Upper lobe of right lung (tissue), 1 donor: Measurements from ENCODE around the gene TCP1. TPM values are rescaled to one million over a fixed set of nuclear protein-coding genes. Genes with fewer than 3 reads are reported as not detected.
"Not testable (repeated sequence)": the region's sequence is repeated elsewhere in the genome, so short reads cannot be mapped to it uniquely, and the experiment has no call there.

Experiments used
- ATAC-seq: fragments of 200-7000 bp; cut with Tn5 transposase; one replicate; pipeline ENCODE4 v1.9.1; 2020; ENCODE audit warnings: mild to moderate bottlenecking, moderate library complexity
- DNase-seq: peaks from one replicate; pipeline ENCODE4 v3.0.0-alpha.2; 2020
- H3K27ac ChIP-seq: fragments of 200-600 bp; one replicate; pipeline ENCODE4 v1.8.0; 2022
- H3K27me3 ChIP-seq: fragments of 200-600 bp; one replicate; pipeline ENCODE4 v1.8.0; 2022; ENCODE audit warnings: mild to moderate bottlenecking
- H3K36me3 ChIP-seq: fragments of 200-600 bp; one replicate; pipeline ENCODE4 v1.8.0; 2022
- H3K4me1 ChIP-seq: fragments of 200-600 bp; one replicate; pipeline ENCODE4 v1.8.0; 2022
- H3K4me3 ChIP-seq: fragments of 200-600 bp; one replicate; pipeline ENCODE4 v1.8.0; 2022; ENCODE audit warnings: mild to moderate bottlenecking
- H3K9me3 ChIP-seq: fragments of 200-600 bp; one replicate; pipeline ENCODE4 v1.8.0; 2022
- intact Hi-C: fragments of 100-400 bp; cut with DNase I; formaldehyde crosslinking; loops from one replicate; pipeline ENCODE4 v1.11.0; 2022
- total RNA-seq: library from RNA; stranded (reverse); fragmentation: NEBNext Ultra II Directional; extraction: Animal tissue kit (Norgen Biotek cat#: 25700); gene quantifications from one replicate; pipeline ENCODE4 v1.2.1, GENCODE V29; 2021
- TF ChIP-seq, protein P1 (sequence below): fragments of 200-600 bp; IDR thresholded peaks from one replicate; pipeline ENCODE4 v1.8.0; 2022; ENCODE audit warnings: antibody characterized with exemption
- donor health status: DM: no; HTN: yes; CAD: no; lungs with severe emphysema.

Gene TCP1
- total RNA-seq, 1 donor from 2014 or later, result 105 TPM

GRCh38 chr6:159826968-159827647, 37.7 kb upstream of the TCP1 start:
- ATAC-seq (no peak), DNase-seq (no peak)
- Histone ChIP-seq H3K36me3 (no peaks in the 10 kb centered on the region), H3K4me1 (no peaks in the 10 kb centered on the region), H3K4me3 (no peak overlapping the region), H3K9me3 (no peaks in the 10 kb centered on the region), H3K27ac (no peak overlapping the region), H3K27me3 (no peaks in the 10 kb centered on the region)
- intact Hi-C loops, result no loop called here
- TF ChIP-seq, protein P1, sequence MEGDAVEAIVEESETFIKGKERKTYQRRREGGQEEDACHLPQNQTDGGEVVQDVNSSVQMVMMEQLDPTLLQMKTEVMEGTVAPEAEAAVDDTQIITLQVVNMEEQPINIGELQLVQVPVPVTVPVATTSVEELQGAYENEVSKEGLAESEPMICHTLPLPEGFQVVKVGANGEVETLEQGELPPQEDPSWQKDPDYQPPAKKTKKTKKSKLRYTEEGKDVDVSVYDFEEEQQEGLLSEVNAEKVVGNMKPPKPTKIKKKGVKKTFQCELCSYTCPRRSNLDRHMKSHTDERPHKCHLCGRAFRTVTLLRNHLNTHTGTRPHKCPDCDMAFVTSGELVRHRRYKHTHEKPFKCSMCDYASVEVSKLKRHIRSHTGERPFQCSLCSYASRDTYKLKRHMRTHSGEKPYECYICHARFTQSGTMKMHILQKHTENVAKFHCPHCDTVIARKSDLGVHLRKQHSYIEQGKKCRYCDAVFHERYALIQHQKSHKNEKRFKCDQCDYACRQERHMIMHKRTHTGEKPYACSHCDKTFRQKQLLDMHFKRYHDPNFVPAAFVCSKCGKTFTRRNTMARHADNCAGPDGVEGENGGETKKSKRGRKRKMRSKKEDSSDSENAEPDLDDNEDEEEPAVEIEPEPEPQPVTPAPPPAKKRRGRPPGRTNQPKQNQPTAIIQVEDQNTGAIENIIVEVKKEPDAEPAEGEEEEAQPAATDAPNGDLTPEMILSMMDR, result no peak

GRCh38 chr6:159826004-159826403, 36.6 kb upstream of the TCP1 start:
- TF ChIP-seq, protein P1, result no peak
- no peak overlapping the region for H3K4me3 ChIP-seq

GRCh38 chr6:159824690-159825089, 35.3 kb upstream of the TCP1 start:
- H3K36me3 ChIP-seq, H3K9me3 ChIP-seq, H3K4me3 ChIP-seq, ATAC-seq, H3K27me3 ChIP-seq, intact Hi-C loops, H3K27ac ChIP-seq, H3K4me1 ChIP-seq, DNase-seq: not testable (repeated sequence)

More at GRCh38 chr6:159826004-159826403, 36.6 kb upstream of the TCP1 start:
- H3K27ac ChIP-seq, result no peak overlapping the region
- H3K4me1 ChIP-seq, result no peaks in the 10 kb centered on the region
- no peaks in the 10 kb centered on the region for H3K36me3 ChIP-seq
- ATAC-seq (no peak), DNase-seq (no peak)
- intact Hi-C loops, result no loop called here
- no peaks in the 10 kb centered on the region for H3K9me3 ChIP-seq
- H3K27me3 ChIP-seq, result no peaks in the 10 kb centered on the region

DNA sequence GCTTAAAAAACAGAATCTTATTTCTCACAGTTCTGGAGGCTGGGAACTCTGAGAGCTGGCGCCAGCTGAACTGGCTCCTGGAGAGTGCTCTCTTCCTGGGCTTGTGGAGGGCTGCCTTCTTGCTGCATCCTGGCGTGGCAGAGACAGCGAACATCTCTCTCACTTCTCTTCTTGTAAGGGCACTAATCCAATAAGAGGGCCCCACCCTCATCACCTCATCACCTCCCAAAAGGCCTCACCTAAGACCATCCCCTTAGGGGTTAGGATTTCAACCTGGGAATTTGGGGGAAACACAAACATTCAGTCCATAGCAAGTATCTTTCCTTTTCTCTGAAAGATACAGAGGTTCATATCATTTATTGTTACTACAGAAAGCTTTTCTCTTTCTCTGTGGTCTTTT, 34.6 kb upstream of the TCP1 start:
- Histone ChIP-seq H3K36me3 (no peaks in the 10 kb centered on the region), H3K27me3 (no peaks in the 10 kb centered on the region), H3K4me1 (no peaks in the 10 kb centered on the region), H3K4me3 (no peak overlapping the region), H3K9me3 (no peaks in the 10 kb centered on the region), H3K27ac (no peak overlapping the region)
- DNase-seq, result no peak
- intact Hi-C loops, result no loop called here
- no peak for ATAC-seq
- TF ChIP-seq, protein P1, result no peak

DNA sequence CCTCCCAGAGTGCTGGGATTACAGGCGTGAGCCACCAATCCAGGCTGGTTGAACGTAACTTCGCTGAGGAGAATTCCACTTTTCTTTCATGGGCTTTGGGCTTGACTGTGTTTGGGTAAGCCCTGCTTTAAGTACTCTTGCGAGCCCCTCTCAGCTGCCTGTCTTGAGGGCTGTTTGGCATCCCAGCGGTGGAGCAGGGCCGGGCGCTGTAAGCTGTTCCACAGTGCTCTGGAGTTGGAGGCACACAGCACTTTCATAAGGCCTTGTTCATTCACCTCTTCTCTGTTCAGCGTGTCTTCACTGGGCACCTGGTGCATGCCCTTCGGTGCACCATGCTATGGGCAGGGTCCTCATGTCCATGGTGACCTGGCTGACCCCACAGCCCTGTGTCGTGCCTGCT, 32.3 kb upstream of the TCP1 start:
- H3K4me3 ChIP-seq, result no peak overlapping the region
- intact Hi-C loops, result no loop called here
- ATAC-seq, result no peak
- TF ChIP-seq, protein P1, result no peak
- H3K27me3 ChIP-seq, result no peaks in the 10 kb centered on the region
- H3K36me3 ChIP-seq, result no peaks in the 10 kb centered on the region
- no peaks in the 10 kb centered on the region for H3K4me1 ChIP-seq
- no peaks in the 10 kb centered on the region for H3K9me3 ChIP-seq
- no peak overlapping the region for H3K27ac ChIP-seq
- DNase-seq, result no peak

- DNase-seq (no peak), ATAC-seq (no peak)
These were observed 31.7 kb upstream of the TCP1 start for GRCh38 chr6:159821122-159821521.

More at GRCh38 chr6:159821122-159821521, 31.7 kb upstream of the TCP1 start:
- Histone ChIP-seq H3K4me3 (no peak overlapping the region), H3K9me3 (no peaks in the 10 kb centered on the region), H3K27ac (no peak overlapping the region), H3K36me3 (no peaks in the 10 kb centered on the region), H3K4me1 (no peaks in the 10 kb centered on the region), H3K27me3 (no peaks in the 10 kb centered on the region)
- intact Hi-C loops, result no loop called here
- TF ChIP-seq, protein P1, result no peak
